CD4-positive, alpha-beta T cell treated with Interleukin-10 for 1 hour (primary cell): ENCODE data around the gene ADARB1.
A peak's percentile ranks its signal among the peaks of the same experiment; 100 is the strongest.
"Not testable (repeated sequence)": the region's sequence is repeated elsewhere in the genome, so short reads cannot be mapped to it uniquely, and the experiment has no call there.

Source experiments
- DNase-seq: peaks from one replicate; pipeline ENCODE4 v3.0.0-alpha.2; 2020

Gene ADARB1

GRCh38 chr21:45137612-45137937, 63.2 kb downstream of the ADARB1 start:
- no peak for DNase-seq

- DNase-seq = peak; percentile 70
Observed at GRCh38 chr21:45138199-45139002, 64.0 kb downstream of the ADARB1 start.

- DNase-seq = not testable (repeated sequence)
Observed at GRCh38 chr21:45139003-45139360, 64.6 kb downstream of the ADARB1 start.

- no peak for DNase-seq
Observed at GRCh38 chr21:45139473-45139872, 65.1 kb downstream of the ADARB1 start.

- DNase-seq = peak; percentile 77
Observed at GRCh38 chr21:45140346-45140940, 66.1 kb downstream of the ADARB1 start.

- DNase-seq = not testable (repeated sequence)
Observed at GRCh38 chr21:45140944-45141343, 66.6 kb downstream of the ADARB1 start.

GRCh38 chr21:45141507-45141906, 67.1 kb downstream of the ADARB1 start:
- DNase-seq = no peak

- DNase-seq = no peak
Observed at GRCh38 chr21:45142469-45143308, 68.3 kb downstream of the ADARB1 start.

GRCh38 chr21:45143855-45144254, 69.5 kb downstream of the ADARB1 start:
- no peak for DNase-seq

GRCh38 chr21:45145146-45145545, 70.8 kb downstream of the ADARB1 start:
- DNase-seq = no peak

- DNase-seq = not testable (repeated sequence)
Observed at GRCh38 chr21:45145846-45146245, 71.5 kb downstream of the ADARB1 start.

GRCh38 chr21:45146306-45146705, 71.9 kb downstream of the ADARB1 start:
- DNase-seq = no peak

GRCh38 chr21:45146801-45147200, 72.4 kb downstream of the ADARB1 start:
- no peak for DNase-seq

- no peak for DNase-seq
Observed at GRCh38 chr21:45147473-45148315, 73.3 kb downstream of the ADARB1 start.

GRCh38 chr21:45148316-45148990, 74.1 kb downstream of the ADARB1 start:
- DNase-seq = no peak

- DNase-seq = no peak
Observed at GRCh38 chr21:45149021-45149420, 74.6 kb downstream of the ADARB1 start.

- no peak for DNase-seq
Observed at GRCh38 chr21:45150638-45151131, 76.3 kb downstream of the ADARB1 start.

- DNase-seq = no peak
Observed at GRCh38 chr21:45151445-45152160, 77.2 kb downstream of the ADARB1 start.

GRCh38 chr21:45152265-45152746, 77.9 kb downstream of the ADARB1 start:
- DNase-seq = peak; percentile 64

GRCh38 chr21:45153358-45154318, 79.3 kb downstream of the ADARB1 start:
- DNase-seq = peak; percentile 17
